Measurements from ENCODE around the gene COBL.

COBL gene

GRCh38 chr7:51154201-51154600, 162.4 kb downstream of the COBL start:
- DNase-seq (ENCODE audit: extremely low read depth, low read depth) = no peak
- H3K4me3 ChIP-seq (replicated peaks; ENCODE audit: low read depth, low read length) = no peak overlapping the region
- no peak for TF ChIP-seq CTCF (IDR thresholded peaks at IDR 0.05; ENCODE audit: low read depth, low read length, missing control alignments)

- no peak for TF ChIP-seq CTCF (IDR thresholded peaks at IDR 0.05; ENCODE audit: low read depth, low read length, missing control alignments)
- DNase-seq (ENCODE audit: extremely low read depth, low read depth) = no peak
- H3K4me3 ChIP-seq (replicated peaks; ENCODE audit: low read depth, low read length) = no peak overlapping the region
Measured at GRCh38 chr7:51152706-51153200, 163.9 kb downstream of the COBL start.

- no peak overlapping the region for H3K4me3 ChIP-seq (replicated peaks; ENCODE audit: low read depth, low read length)
- no peak for TF ChIP-seq CTCF (IDR thresholded peaks at IDR 0.05; ENCODE audit: low read depth, low read length, missing control alignments)
Measured at GRCh38 chr7:51151455-51151854, 165.2 kb downstream of the COBL start.

GRCh38 chr7:51150193-51150592, 166.4 kb downstream of the COBL start:
- no peak for DNase-seq (ENCODE audit: extremely low read depth, low read depth)
- no peak overlapping the region for H3K4me3 ChIP-seq (replicated peaks; ENCODE audit: low read depth, low read length)
- no peak for TF ChIP-seq CTCF (IDR thresholded peaks at IDR 0.05; ENCODE audit: low read depth, low read length, missing control alignments)

More at GRCh38 chr7:51151455-51151854, 165.2 kb downstream of the COBL start:
- DNase-seq (ENCODE audit: extremely low read depth, low read depth) = no peak

- no peak for DNase-seq (ENCODE audit: extremely low read depth, low read depth)
- H3K4me3 ChIP-seq (replicated peaks; ENCODE audit: low read depth, low read length) = no peak overlapping the region
- no peak for TF ChIP-seq CTCF (IDR thresholded peaks at IDR 0.05; ENCODE audit: low read depth, low read length, missing control alignments)
Measured at GRCh38 chr7:51148216-51148615, 168.4 kb downstream of the COBL start.

GRCh38 chr7:51146816-51147586, 169.6 kb downstream of the COBL start:
- no peak overlapping the region for H3K4me3 ChIP-seq (replicated peaks; ENCODE audit: low read depth, low read length)
- no peak for TF ChIP-seq CTCF (IDR thresholded peaks at IDR 0.05; ENCODE audit: low read depth, low read length, missing control alignments)
- no peak for DNase-seq (ENCODE audit: extremely low read depth, low read depth)

Data from HFF-Myc (cell line).